NCI-H2196 (cell line): Measurements from ENCODE around the gene IL5RA.

Experiments used
- DNase-seq: peaks from one replicate; lab custom pipeline; 2025; ENCODE audit not compliant: unreplicated experiment; lab: John Stamatoyannopoulos, UW

The IL5RA gene, protein sequence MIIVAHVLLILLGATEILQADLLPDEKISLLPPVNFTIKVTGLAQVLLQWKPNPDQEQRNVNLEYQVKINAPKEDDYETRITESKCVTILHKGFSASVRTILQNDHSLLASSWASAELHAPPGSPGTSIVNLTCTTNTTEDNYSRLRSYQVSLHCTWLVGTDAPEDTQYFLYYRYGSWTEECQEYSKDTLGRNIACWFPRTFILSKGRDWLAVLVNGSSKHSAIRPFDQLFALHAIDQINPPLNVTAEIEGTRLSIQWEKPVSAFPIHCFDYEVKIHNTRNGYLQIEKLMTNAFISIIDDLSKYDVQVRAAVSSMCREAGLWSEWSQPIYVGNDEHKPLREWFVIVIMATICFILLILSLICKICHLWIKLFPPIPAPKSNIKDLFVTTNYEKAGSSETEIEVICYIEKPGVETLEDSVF

GRCh38 chr3:3110299-3110630 is at the start of gene IL5RA:
IL5RA (minus strand) TSS chr3:3110374; CDS start chr3:3104984, 5,390 bp downstream.
- DNase-seq = peak; percentile 1

DNA sequence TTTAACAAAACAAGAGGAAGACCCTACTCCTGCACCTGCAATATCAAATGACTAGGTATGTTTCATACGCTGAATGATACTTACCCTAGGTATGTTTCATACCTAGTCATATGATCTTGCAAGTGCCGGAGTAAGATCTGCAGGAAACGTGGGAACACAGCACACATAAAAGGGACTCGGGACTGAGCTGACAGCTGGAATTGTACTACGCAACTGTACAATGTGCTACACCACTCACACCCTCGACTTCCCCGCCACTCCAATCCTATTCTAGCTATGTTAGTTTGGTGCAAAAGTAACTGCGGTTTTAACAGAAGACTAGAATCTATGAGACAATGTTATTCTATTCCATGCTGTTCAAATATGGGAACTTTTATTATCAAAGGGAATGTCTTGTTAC is 47.3 kb upstream of the IL5RA start:
- no peak for DNase-seq

DNA sequence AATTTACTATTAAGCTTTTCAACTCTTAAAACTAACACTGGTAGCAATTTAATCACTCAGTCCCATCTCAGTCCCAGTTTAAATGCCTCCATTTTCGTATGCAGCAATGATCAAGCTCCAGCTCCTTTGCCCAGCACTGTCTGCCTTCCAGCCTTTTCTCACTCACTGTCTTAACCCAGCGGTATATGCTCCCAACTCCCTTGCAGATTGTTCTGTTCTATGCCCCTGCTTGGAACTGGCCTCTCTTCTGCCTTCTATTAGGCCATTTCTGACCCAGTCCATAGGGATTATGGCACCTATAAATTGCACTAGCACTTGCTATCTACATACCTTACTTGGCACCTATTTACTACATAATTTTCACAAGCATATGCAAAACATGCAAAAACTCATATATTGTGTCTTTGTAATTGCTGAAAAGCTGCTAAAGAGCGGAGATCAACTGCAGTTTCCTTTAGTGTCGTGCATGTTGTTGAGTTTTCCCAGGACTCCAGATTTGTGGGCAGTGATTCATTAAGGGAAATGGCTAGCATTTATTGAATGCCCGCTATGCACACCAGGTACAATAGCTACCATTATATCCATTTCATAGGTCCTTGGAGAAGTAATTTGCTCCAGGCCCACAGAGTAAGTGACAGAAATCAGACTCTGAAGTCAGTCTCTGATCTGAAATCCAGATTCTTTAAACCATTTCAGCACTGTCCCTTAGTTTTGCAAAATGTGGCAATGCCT is 44.9 kb upstream of the IL5RA start:
- no peak for DNase-seq

GRCh38 chr3:3151513-3151912 is 41.3 kb upstream of the IL5RA start:
- DNase-seq = no peak

GRCh38 chr3:3149560-3149959 is 39.4 kb upstream of the IL5RA start:
- DNase-seq = no peak

DNA sequence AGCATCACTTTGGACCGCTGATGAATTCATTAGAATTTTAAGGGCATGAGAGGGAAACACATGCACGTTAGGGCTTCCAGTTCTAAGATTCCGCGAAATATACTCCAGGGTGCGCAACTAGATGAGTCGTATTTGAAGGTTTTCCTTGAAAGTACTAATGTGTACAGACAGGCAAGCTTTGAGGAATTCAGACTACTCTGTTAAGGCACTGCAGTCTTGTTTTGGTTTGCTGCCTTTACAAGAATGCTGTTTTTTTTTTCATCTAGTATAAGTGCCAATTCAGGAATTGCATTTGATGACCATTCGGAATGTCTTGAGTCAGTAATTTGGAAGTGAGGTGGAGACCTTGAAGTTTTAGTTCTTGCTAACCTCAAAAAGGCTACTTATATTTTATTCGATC is 35.7 kb upstream of the IL5RA start:
- no peak for DNase-seq

DNA sequence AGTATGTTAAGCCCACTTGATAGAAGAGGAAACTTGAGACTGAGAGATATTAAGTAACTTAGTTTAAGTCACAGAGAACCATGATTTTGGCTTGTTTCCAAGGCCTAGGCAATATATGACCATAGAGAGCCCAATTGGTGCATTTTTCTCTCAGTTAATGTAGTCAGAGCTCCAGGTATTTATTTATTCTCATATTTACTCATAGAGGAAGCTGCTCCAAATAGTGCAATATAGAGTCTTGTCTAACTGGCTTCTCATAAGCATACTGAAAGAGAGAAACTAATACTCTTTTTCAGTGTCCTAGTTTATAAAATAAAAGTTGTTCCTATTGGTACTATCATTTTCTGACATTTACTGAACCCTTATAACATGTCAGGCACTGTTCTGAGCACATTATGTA is 31.8 kb upstream of the IL5RA start:
- DNase-seq = no peak

DNA sequence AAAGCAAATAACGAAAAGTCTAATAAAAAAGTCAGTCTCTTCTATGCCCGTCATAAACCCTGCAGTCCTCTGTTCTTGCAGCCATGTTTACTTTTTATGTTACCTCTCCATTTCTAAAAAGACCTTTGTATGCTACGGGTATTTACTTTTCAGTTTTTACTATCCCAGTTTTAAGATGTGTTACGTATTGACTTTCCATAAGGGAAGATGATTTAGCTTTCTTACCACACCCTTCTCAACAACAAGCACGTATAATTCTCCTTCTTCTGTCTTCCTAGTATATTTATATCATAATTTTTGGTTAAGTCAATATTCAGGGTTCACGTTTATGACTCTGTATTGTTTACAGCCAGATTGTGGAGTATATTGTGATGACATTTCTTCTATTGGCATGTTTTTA is 27.4 kb upstream of the IL5RA start:
- no peak for DNase-seq

DNA sequence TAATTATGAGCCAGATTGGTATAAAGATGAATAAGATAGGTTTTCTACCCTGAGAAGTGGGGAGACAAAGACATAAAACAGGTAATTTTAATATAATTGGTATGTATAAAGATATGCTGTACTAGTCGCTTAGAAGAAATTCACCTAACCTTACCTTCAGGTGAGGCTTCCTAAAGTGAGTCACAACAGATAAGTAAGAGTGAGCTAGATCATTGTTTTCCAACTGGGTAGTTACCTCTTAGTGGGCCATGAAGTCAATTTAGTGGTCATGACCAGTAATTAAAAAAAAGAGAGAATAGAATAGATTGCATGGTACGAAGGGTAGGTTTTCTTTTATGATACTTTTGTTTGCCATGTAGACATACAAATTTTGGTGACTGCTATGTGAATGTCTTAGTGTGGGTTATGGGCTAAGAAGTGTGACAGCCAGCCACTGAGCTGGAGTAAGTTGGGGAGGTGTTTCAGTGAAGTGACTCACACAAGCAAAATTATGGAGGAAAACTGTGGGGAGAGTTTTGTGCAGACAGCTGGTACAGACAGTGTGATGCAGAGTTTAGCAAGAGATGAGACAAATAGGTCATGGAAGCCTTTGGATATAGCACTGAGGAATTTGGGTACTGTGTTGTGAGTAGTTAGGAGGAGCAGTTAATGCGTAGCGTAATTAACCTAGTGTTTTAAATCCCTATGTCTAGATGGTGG is 24.7 kb upstream of the IL5RA start:
- no peak for DNase-seq

DNA sequence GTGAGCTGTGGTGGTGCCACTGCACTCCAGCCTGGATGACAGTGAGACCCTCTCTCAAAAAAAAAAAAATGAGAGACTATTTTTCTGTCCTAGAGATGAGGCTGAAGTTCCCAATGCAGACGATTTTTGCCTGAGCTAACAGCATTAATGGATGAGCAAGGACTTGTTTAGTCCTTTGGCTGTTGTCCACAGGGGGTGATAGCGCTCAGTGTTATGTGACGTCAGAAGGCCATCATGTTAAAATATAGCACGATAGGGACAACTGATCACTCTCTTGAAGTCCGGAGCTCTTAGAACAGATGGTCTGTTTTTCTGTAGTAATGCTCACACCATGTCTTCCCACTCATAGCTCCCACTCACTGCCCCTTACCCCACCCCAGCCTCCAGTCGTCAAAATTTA is 23.3 kb upstream of the IL5RA start:
- no peak for DNase-seq

DNA sequence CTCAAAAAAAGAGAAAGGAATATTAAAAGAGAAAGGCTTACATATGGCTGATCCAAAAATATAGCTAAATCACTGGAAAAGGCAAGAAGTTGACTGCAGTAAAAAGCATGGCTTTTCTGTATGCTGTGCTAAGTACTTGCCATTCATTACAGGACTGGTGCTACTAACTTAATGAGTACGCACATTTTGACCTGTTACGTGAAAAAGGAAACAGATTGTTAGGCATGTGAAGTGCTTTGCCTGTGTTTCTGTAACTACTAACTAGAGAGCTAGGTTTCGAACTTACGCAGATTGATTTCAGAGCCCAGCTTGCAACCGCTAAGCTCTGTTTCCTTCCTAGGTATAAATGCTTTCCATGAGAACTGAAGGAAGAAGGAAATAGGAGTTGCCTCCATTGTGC is 19.4 kb upstream of the IL5RA start:
- no peak for DNase-seq

- DNase-seq = no peak
Measured at GRCh38 chr3:3127432-3128010, 17.3 kb upstream of the IL5RA start.

GRCh38 chr3:3126477-3127431 is 16.6 kb upstream of the IL5RA start, which contains the start of gene TRNT1:
TRNT1 (plus strand) TSS chr3:3126940; CDS start chr3:3129041, 2,101 bp downstream.
- DNase-seq = peak; percentile 83

- DNase-seq = no peak
Measured at GRCh38 chr3:3125977-3126376, 15.8 kb upstream of the IL5RA start.

DNA sequence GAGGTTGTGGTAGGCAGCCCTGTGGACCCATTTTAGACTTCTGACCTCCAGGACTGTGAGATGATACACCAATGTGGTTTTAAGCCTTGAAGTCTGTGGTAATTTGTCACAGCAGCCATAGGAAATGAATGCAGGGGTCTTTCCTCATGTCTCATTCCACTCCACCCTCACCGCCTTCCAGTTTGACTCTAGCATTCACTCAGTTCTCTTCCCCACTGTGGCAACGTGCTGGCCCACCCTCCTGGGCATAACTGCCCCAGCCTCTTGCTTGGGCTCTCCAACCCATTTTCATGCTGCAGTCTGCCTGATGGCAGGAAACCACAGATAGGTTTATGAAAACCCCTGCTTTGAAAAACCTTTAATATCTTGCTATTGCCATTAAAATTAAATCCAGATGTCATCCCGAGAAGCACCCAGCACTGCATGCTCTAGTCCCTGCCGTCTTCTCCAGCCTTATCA is 9.2 kb upstream of the IL5RA start:
- DNase-seq = no peak

DNA sequence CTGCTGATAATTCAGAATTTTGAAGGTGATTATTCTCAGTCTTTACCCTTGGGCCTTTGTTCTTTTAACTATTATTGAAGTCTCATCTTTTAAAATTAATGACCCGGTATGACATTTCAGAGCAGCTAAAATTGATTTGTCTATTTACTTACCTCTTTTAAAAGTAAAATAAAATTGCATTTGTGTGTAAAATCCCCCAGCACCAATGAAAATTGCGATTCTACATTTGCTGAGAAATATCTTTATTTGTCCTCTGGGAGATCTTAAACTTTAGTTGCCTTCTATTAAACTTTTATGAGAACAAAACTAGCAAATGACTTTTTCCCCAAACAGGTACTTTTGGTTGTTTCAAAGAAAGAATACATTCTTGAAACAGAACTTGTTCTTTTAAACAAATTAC is 7.5 kb upstream of the IL5RA start:
- no peak for DNase-seq

DNA sequence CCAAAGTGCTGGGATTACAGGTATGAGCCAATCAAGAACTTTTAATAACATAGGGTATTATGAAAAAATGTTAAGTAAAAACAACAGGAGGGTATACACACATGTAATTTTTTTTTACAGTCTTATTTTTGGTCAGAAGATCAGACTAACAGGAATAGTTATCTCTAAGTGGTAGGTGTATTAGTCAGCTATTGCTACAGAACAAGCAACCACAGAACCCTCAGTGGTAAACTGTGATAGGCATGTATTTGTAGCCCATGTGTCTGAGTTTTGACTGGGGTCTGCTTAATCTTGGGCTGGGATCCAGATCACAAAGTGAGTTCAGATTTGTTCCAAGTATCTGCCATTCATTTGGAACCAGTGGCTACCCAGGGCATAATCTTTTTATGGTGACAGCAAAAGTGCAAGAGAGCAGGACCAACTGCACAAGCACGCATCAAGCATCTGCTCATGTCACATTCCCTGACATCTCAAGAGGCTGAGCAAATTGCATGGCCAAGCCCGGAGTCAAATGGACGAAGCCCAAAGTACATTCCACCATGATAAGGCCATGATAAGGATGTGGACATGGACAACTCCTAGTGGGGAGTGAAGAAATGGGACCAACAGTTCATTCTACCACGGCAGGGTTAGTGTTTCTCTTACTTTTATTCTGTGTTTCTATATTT is 3.0 kb upstream of the IL5RA start:
- no peak for DNase-seq

- DNase-seq = no peak
Measured at GRCh38 chr3:3110749-3111361, 681 bp upstream of the IL5RA start.
